AG09319 (cell line): ENCODE measurements around the gene ALDOA.

ENCODE experiments used
- DNase-seq: peaks from one replicate; pipeline ENCODE4 v3.0.0-alpha.2; 2010; ENCODE audit warnings: low read depth; ENCODE audit errors: extremely low read depth
- CTCF ChIP-seq: IDR thresholded peaks from 2 replicates; pipeline ENCODE4 v1.5.1; 2011; ENCODE audit warnings: low read depth, mild to moderate bottlenecking, inconsistent platforms, low read length, moderate library complexity

The ALDOA gene

DNA sequence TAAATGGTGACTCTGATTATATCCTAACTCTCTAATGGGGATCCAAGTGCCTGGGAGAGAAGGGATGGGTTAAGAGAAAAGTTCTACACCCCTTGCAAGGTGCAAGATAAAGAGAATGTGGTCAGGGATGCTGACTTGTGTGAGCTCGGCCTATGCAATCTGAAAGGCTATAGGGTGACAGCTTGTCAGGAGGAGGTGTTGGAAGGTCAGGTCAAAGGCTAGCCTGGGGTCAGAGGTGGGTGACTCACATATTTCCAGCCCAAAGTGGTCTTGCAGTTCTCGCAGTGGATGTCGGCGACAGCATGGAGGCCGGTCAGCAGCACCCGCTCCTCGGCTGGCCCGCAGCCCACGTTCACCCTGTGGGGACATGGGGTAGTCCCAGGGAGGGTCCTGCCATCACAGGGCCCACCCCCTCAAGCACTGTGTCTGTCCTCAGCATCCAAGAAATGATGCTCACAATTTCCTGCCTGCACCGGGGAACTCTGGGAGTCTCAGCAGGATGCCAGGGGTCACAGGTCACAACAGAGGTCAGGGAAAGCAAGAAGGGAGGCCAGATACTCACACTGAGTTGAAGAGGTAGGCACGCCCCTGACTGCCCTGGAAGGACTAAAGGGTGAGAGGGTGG is 29.1 kb downstream of the ALDOA start:
- TF ChIP-seq CTCF: no peak
- DNase-seq: no peak

DNA sequence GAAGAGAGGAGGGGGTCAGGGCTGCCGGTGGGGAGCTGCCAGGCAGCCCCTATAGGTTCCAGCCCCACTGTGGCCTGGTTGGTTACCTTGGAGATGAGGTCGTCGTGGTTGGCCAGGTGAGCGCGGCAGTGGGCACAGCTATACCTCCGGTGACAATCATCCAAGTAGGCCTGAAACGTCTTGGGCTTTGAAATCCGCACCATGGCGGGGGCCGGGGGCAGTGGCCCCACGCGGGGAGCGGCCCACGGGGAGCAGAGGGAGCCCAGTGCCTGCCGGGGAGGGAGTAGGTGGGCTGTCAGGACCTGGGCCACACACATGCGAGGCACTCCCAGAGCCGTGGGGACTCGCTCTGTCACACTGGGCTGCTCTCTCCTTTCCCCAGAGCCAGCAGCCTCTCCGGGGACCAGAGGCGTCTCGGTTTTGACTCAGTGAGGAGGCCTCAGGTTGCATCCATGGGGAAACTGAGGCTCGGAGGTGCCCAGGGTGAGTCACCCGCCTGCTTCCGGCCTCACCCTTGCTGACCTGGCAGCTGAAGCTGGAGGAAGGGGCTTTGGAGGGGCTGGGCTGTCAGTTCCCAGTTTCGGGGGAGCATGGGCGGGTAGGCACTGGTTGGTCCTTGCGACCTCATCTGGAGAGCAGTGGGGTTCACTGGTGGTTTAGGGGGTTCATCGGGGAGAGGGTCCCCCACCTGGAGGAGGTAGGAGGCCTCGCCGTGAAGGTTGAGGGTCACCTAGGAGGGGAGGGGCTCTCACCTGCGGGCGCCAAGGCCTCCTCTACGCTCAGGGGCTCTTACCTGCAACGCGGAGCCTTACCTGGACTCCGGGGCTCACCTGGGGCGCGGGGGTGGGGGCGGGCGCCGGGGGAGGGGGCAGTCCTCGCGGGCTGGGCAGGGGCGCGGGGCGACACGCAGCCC is 29.9 kb downstream of the ALDOA start:
- DNase-seq: no peak
- TF ChIP-seq CTCF: no peak

DNA sequence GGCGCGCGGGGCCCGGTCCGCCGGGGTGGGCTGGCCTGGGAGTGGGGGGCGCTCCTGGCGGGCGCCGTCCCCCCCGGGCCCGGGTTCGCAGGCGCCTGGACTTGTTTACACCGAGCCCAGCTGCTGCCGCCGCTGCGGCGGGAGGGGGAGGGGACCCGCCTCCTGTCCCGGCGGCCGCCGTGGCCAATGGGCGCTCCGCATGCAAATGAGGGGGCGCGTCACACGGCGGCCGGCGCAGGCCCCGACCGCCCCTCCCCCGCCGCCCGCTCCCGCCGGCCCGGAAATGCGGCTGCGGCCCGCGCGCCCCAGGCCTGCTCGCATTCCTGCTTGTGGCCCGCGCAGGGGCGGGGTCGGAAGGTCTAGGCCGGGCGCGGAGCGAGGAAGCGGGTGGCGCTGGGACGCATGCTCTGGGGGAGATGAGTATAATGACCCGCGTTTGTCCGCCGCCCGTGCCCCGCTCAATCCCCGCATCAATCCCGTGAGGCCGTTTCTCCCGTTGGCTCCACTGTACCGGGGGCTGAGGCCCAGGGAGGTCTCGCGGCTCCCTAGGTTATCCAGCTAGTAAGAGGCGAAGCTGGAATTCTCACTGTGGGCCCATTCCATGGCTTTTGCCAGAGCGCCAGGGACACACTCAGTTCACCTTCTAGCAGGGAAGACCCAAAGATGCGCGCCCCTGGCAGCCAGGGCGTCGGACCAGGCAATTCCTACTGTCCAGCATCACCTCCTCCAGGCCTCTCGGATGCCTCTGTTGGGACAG is 30.7 kb downstream of the ALDOA start, which contains the start of gene YPEL3:
TSS of gene YPEL3 (minus strand) at position 109 of the 757 bp plus-strand sequence. CDS start 731 bp downstream, outside the sequence.
- TF ChIP-seq CTCF: no peak
- peak; percentile 78 for DNase-seq

DNA sequence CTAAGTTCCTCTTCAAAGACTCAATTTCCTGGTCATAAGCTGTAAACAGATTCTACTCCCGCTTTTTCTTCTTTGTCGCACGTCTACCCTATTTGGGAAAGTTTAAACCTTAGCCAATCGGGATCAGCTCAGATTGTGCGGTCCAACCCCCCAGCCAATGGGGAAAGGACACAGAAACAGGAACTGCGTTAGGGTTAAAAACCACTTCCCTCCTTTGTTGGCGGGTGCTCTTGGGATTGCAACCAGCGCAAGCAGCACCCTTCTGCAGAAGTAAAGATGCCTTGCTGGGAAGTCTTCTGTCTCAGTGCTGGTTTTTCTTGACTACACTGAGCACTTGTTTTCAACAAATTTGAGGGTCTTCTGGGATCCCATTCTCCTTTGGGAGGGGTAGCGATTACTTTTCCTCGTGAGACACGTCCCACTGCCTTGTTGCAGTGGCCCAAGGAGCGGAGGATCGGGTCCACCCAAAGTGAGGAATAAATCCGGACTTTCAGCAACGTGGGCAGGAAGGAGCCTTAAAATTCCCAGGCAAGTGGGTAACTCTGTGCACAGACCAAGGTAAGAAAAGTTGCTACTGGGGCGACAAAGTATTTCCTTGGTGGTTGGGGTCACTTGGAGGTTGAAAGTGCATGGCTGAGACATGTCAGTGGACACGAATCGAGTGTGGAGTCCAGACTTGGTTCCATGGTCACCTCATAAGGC is 31.5 kb downstream of the ALDOA start:
- TF ChIP-seq CTCF: no peak
- DNase-seq: no peak

GRCh38 chr16:30104090-30104489 is 38.5 kb downstream of the ALDOA start:
- DNase-seq: no peak
- no peak for TF ChIP-seq CTCF

GRCh38 chr16:30104492-30104891 is 38.9 kb downstream of the ALDOA start:
- no peak for TF ChIP-seq CTCF
- DNase-seq: no peak
